T-helper 1 cell treated with Interleukin-12 subunit alpha and Interleukin-12 subunit beta and Interleukin-4 antibody, amounts not matched to agents 30 ng/mL and 1 ng/mL, for 36 hours (primary cell): Measurements from ENCODE around the gene EIF4EBP2. TPM values are rescaled to one million over a fixed set of nuclear protein-coding genes. Genes with fewer than 3 reads are reported as not detected.

ENCODE experiments used
- intact Hi-C: fragments of 100-400 bp; cut with micrococcal nuclease; formaldehyde crosslinking; loops from one replicate; pipeline ENCODE4 v1.15.1; 2024
- total RNA-seq: library from RNA; stranded (reverse); gene quantifications from 2 replicates; pipeline ENCODE4 v1.2.3, GENCODE V29; 2022

The EIF4EBP2 gene
- total RNA-seq, 1 donor from 2014 or later: 48.4 TPM

DNA sequence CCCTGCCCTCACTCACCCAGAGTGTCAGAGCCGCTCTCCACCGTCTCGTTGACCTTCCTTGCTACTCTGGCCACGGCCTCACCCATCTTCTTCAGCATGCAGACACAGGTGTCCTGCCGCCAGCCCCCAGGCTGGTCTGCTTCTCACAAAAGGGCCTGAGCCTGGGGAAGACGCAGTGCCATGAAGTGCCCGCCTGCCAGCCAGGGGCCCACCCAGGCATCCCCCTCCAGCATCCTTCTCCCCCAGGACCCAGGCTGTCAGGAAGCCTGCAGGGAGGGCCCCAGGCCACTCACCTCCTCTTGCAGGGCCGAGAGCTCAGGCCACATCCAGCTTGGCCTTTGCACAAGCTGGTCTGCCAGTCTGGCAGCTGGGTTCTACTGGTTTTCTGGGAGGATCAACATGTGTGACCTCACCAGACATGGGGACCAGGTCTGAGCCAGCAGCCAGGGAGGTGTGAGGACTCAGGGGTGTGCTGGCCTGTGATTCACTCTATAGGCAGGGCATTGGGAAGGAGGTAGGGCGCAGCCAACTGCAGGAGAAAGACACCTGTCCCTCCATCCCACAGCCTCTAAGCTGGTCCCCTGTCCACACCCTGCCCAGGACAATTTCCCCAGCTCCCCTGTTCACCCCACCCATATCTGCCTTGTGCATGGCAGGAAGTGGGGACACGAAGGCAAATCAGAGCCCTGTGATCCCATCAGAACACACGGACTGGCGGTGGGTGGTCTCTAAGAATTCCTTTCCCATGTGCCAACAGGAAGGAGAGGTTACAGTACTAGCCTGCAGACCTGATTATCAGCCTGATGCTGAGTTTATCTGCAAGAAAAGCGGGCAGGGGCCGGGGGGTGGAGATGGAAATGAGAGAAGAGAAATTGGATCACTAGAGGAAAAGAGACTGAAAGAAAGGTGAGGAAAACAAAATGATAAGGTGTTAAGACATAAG, 27.2 kb upstream of the EIF4EBP2 start:
- intact Hi-C loops: no loop called here

DNA sequence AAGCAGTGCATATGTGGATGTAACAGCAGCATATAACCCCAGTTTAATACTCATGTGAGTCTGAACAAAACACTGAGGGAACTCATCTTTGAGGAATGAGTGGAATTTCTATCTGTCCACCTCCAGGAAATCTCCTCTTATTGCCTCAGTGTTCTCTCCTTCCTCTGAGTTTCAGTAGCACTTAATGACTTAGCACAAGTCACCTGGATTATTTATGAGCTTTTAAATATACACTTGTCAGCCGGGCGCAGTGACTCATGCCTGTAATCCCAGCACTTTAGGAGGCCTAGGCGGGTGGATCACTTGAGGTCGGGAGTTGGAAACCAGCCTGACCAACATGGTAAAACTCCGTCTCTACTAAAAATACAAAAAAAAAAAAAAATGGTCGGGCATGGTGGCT, 25.8 kb upstream of the EIF4EBP2 start:
- intact Hi-C loops: no loop called here

DNA sequence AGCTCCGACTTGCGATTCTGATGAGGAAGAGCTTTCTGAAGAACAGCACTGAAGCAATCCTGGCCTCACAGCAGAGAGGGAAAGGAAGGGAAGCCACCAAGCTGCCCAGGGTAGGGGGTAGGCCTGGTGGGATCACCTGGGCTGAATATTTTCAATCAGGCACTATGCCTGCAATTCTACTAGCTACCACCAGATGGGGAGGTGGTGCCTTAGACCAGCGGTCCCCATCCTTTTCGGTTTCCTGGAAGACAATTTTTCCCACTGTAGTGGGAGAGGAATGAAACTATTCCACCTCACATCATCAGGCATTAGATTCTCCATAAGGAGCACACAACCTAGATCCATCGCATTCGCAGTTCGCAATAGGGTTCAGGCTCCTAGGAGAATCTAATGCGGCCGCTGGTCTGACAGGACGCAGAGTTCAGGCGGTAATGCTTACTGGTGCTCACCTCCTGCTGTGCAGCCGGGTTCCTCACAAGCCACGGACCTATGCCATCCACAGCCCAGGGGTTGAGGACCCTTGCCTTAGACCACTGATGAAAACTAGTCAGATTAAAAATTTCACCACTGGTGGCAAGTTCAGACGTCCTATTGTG, 24.3 kb upstream of the EIF4EBP2 start:
- intact Hi-C loops: loop anchor here (5.0 kb wide), 1 partner anchor 158 kb away; no protein-coding TSS in a partner anchor

- intact Hi-C loops: loop anchor here (5.0 kb wide), 1 partner anchor 157 kb away; no protein-coding TSS in a partner anchor
These were observed 23.4 kb upstream of the EIF4EBP2 start for GRCh38 chr10:70380350-70381135.

GRCh38 chr10:70381471-70382421, 22.2 kb upstream of the EIF4EBP2 start:
- intact Hi-C loops: loop anchor here (1.0 to 5.0 kb wide), 7 partner anchors 17 to 434 kb away; partner anchors contain the start of genes EIF4EBP2, PPA1, SAR1A and SGPL1

DNA sequence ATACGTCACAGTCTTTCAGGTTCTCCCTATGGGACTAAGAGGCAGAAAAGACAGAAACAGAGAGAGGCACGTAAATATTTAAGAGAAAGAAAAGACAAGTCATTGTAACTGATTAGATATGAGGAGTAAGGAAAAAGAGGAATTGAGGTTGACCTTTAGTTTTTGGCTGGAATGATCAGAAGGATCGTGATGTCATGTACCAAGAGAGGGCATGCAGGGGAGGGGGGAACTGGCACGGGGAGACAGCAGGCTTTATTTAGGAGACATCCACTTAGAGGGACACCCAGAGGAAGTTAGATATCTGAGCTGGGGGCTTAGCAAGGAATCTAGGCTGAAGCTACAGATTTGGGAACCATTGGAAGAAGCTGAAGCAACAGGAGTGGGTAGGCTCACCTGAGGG, 12.3 kb upstream of the EIF4EBP2 start:
- intact Hi-C loops: no loop called here

- intact Hi-C loops: no loop called here
These were observed 7.8 kb upstream of the EIF4EBP2 start for GRCh38 chr10:70396140-70396539.

GRCh38 chr10:70399177-70399576, 4.8 kb upstream of the EIF4EBP2 start:
- intact Hi-C loops: no loop called here

- intact Hi-C loops: loop anchor here (1.0 to 5.0 kb wide), 9 partner anchors 21 to 1503 kb away; partner anchors contain the start of genes DDX50, LRRC20, PCBD1 and SAR1A
These were observed 386 bp upstream of the EIF4EBP2 start for GRCh38 chr10:70403483-70404035.

DNA sequence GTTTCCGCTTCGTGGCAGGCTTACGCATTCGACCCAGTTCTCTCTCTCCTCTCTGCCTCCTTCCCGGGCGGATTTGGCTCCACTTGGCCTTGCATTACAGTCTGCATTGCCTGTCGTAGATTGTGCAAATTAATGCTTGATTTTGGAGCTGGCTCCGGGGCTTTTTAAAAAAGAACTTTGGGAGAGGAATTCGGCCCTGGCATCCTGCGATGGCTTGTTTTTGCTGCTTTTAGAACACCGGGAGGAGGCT, 767 bp downstream of the EIF4EBP2 start:
- intact Hi-C loops: loop anchor here (1.0 to 5.0 kb wide), 10 partner anchors 13 to 1504 kb away; partner anchors contain the start of genes DDX50, LRRC20, PALD1 and PCBD1

DNA sequence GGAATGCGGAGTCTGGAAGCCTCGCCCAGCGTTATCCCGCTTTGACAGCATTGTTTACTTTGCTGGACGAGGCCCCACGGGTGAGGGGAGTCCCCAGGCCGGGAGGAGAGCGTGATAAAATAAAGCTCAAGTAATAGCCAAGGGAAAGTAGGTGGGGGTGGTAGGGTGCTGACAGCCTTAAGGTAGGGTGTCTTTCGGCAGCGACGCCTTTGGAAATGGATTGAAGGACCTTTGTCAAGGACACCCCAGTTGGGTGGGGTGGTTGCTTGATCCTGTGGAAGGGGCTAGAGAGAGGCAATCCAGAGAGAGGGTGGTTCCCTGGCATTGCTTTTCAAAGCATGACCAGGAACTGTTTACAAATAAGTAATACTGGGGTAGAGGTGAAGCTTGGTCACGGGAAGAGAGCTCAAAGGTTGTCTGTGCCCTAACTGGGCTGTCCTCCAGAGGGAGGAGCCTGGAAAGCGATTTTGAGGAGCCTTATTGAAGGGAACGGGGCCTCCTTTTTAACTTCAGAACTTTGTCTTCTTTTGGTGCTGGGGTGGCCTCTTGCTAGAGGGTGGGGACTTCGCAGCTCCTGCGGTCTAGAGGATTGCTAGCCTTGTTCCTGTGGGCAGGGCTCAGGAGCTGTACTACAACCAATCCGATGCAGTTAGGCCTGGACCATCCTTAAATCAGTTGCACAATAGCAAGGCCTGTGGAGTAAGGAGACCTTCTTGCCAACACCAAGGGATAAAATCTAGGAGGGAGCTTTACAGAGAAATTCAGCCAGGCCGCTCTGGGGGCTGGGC, 1.3 kb downstream of the EIF4EBP2 start:
- intact Hi-C loops: loop anchor here (1.0 to 5.0 kb wide), 5 partner anchors 12 to 1504 kb away; partner anchors contain the start of genes DDX50 and PALD1

GRCh38 chr10:70409772-70410171, 5.8 kb downstream of the EIF4EBP2 start:
- intact Hi-C loops: loop anchor here (5.0 kb wide), 1 partner anchor 68 kb away; the partner anchor contains the start of gene PALD1

- intact Hi-C loops: no loop called here
These were observed 6.7 kb downstream of the EIF4EBP2 start for GRCh38 chr10:70410608-70411007.

- intact Hi-C loops: no loop called here
These were observed 8.4 kb downstream of the EIF4EBP2 start for GRCh38 chr10:70412356-70412755.

DNA sequence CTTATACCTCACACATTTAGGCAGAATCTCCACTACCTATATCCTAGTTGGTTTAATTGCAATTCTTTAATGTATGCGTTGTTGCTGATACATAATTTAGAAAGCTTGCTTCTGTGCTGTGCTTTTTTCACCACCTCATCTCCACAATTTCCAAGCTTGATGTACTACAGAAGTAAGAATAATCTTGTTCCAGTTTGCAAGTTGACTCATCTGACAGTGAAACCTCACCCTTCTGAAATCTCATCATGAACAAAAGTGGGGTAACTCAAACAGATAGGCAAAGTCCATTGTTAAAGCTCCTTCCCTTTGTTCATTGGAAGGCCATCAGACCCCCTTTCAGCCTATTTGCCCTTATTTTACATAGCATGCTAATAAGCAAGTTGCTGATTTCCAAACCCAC, 13.6 kb downstream of the EIF4EBP2 start:
- intact Hi-C loops: loop anchor here (1.0 kb wide), 1 partner anchor 12 kb away; no protein-coding TSS in a partner anchor

- intact Hi-C loops: no loop called here
These were observed 14.3 kb downstream of the EIF4EBP2 start for GRCh38 chr10:70418229-70418628.

DNA sequence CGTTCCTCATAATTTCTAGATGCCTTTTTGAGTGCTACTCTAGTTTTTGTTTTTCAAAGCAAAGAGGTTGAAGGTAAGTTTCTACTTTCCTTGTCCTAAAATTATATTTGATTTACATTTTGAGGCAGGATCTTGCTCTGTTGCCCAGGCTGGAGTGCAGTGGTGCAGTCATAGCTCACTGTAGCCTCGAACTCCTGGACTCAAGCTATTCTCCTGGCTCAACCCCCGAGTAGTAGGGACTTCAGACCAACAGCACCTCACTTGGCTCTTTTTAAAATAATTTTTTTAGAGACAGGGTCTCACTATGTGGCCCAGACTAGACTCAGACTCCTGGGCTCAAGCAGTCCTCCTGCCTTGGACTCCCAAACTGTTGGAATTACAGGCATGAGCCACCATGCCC, 14.8 kb downstream of the EIF4EBP2 start:
- intact Hi-C loops: no loop called here

GRCh38 chr10:70424320-70424719, 20.4 kb downstream of the EIF4EBP2 start:
- intact Hi-C loops: no loop called here

DNA sequence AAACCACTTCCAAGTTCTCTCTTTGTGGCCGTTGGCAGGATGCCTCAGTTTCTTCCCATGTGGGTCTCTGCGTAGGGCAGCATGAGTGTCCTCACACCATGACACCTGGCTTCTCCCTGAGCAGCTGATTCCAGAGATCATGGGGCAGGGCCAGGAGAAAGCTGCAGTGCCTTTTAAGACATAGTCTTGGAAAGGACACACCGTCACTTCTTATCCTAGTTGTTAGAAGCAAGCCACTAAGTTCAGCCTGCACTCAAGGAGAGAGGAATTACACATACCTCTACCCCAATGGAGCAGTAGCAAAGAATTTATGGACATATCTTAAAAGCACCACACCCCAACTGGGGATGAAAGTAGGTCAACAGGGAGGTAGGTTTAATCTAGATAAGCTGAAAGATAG, 21.2 kb downstream of the EIF4EBP2 start:
- intact Hi-C loops: no loop called here
